ENCODE measurements around the gene VSTM1. TPM values are rescaled to one million over a fixed set of nuclear protein-coding genes. Genes with fewer than 3 reads are reported as not detected.
"Not testable (repeated sequence)": the region's sequence is repeated elsewhere in the genome, so short reads cannot be mapped to it uniquely, and the experiment has no call there.

Gene VSTM1
- total RNA-seq = not detected

GRCh38 chr19:54063350-54064116 lies at the start of gene VSTM1:
Gene VSTM1, minus strand, starts transcription at chr19:54063897. Its CDS starts 120 bp downstream, at chr19:54063777.
- DNase-seq (ENCODE audit: low spot score) = no peak

GRCh38 chr19:54109651-54110050 lies 46.0 kb upstream of the VSTM1 start:
- no peak for DNase-seq (ENCODE audit: low spot score)

- no peak for DNase-seq (ENCODE audit: low spot score)
Observed at GRCh38 chr19:54108496-54108895, 44.8 kb upstream of the VSTM1 start.

GRCh38 chr19:54107876-54108490 lies 44.3 kb upstream of the VSTM1 start:
- DNase-seq (ENCODE audit: low spot score) = no peak

- DNase-seq (ENCODE audit: low spot score) = no peak
Observed at GRCh38 chr19:54106716-54107115, 43.0 kb upstream of the VSTM1 start.

GRCh38 chr19:54105796-54106195 lies 42.1 kb upstream of the VSTM1 start:
- no peak for DNase-seq (ENCODE audit: low spot score)

- no peak for DNase-seq (ENCODE audit: low spot score)
Observed at GRCh38 chr19:54104998-54105715, 41.5 kb upstream of the VSTM1 start.

- DNase-seq (ENCODE audit: low spot score) = peak; percentile 97
Observed at GRCh38 chr19:54102421-54103169, 38.9 kb upstream of the VSTM1 start, which contains the start of gene NDUFA3. Gene NDUFA3, plus strand, starts transcription at chr19:54102855. Its CDS starts 24 bp downstream, at chr19:54102879.

GRCh38 chr19:54100561-54100960 lies 36.9 kb upstream of the VSTM1 start, which contains the start of gene OSCAR:
Gene OSCAR, minus strand, starts transcription at chr19:54100803. Its CDS starts 11 bp downstream, at chr19:54100792.
- no peak for DNase-seq (ENCODE audit: low spot score)

- not testable (repeated sequence) for DNase-seq (ENCODE audit: low spot score)
Observed at GRCh38 chr19:54099903-54100255, 36.2 kb upstream of the VSTM1 start.

- DNase-seq (ENCODE audit: low spot score) = no peak
Observed at GRCh38 chr19:54099190-54099902, 35.6 kb upstream of the VSTM1 start.

- DNase-seq (ENCODE audit: low spot score) = no peak
Observed at GRCh38 chr19:54096617-54097106, 33.0 kb upstream of the VSTM1 start.

- DNase-seq (ENCODE audit: low spot score) = not testable (repeated sequence)
Observed at GRCh38 chr19:54095859-54096616, 32.3 kb upstream of the VSTM1 start.

- DNase-seq (ENCODE audit: low spot score) = no peak
Observed at GRCh38 chr19:54095136-54095858, 31.6 kb upstream of the VSTM1 start.

- no peak for DNase-seq (ENCODE audit: low spot score)
Observed at GRCh38 chr19:54094426-54095000, 30.8 kb upstream of the VSTM1 start.

- DNase-seq (ENCODE audit: low spot score) = no peak
Observed at GRCh38 chr19:54084410-54084809, 20.7 kb upstream of the VSTM1 start.

GRCh38 chr19:54081032-54081431 lies 17.3 kb upstream of the VSTM1 start, which contains the start of gene TARM1:
Gene TARM1, minus strand, starts transcription at chr19:54081365. Its CDS starts 25 bp downstream, at chr19:54081340.
- no peak for DNase-seq (ENCODE audit: low spot score)

GRCh38 chr19:54077334-54077733 lies 13.6 kb upstream of the VSTM1 start:
- no peak for DNase-seq (ENCODE audit: low spot score)

- no peak for DNase-seq (ENCODE audit: low spot score)
Observed at GRCh38 chr19:54074851-54075250, 11.2 kb upstream of the VSTM1 start.

All from ureter (tissue), 1 donor.